Parathyroid adenoma (tissue), 2 donors: Measurements from ENCODE around the gene GSN.

Experiments used
- H2AFZ ChIP-seq: fragments of 300-600 bp; sonication (generic); one replicate; pipeline ENCODE4 v1.7.0; 2017; ENCODE audit warnings: antibody characterized with exemption, mild to moderate bottlenecking
- H3K27ac ChIP-seq: fragments of 300-600 bp; sonication (generic); one replicate; pipeline ENCODE4 v1.7.0; 2017
- H3K27me3 ChIP-seq: fragments of 300-600 bp; sonication (generic); one replicate; pipeline ENCODE4 v1.7.0; 2017; ENCODE audit warnings: low read length; ENCODE audit not compliant: control insufficient read depth, insufficient read depth
- H3K36me3 ChIP-seq: fragments of 300-600 bp; sonication (generic); one replicate; pipeline ENCODE4 v1.7.0; 2017; ENCODE audit warnings: low read length; ENCODE audit not compliant: control insufficient read depth, insufficient read depth
- H3K4me1 ChIP-seq: fragments of 300-600 bp; sonication (generic); one replicate; pipeline ENCODE4 v1.7.0; 2017; ENCODE audit warnings: control low read depth
- H3K4me2 ChIP-seq: fragments of 300-600 bp; sonication (generic); one replicate; pipeline ENCODE4 v1.7.0; 2017; ENCODE audit warnings: low read length
- H3K4me3 ChIP-seq: fragments of 300-600 bp; sonication (generic); one replicate; pipeline ENCODE4 v1.7.0; 2017; ENCODE audit warnings: low read depth, low read length
- H3K79me2 ChIP-seq: fragments of 300-600 bp; sonication (generic); one replicate; pipeline ENCODE4 v1.7.0; 2017; ENCODE audit warnings: control low read depth
- H3K9ac ChIP-seq: fragments of 300-600 bp; sonication (generic); one replicate; pipeline ENCODE4 v1.7.0; 2017; ENCODE audit warnings: mild to moderate bottlenecking
- H3K9me3 ChIP-seq: fragments of 300-600 bp; sonication (generic); one replicate; pipeline ENCODE4 v1.7.0; 2017; ENCODE audit warnings: low read length; ENCODE audit not compliant: control insufficient read depth
- CTCF ChIP-seq: fragments of 300-600 bp; sonication (generic); IDR thresholded peaks from one replicate; pipeline ENCODE4 v1.7.0; 2017; ENCODE audit warnings: antibody characterized with exemption, mild to moderate bottlenecking
- donor health status: primary hyperparathyroidism.

The GSN gene

GRCh38 chr9:121285835-121286687 lies 18.1 kb downstream of the GSN start:
- no peak overlapping the region for H3K4me3 ChIP-seq
- peak overlapping the region; percentile 72 for H3K27ac ChIP-seq
- H3K79me2 ChIP-seq, result no peaks in the 10 kb centered on the region
- TF ChIP-seq CTCF, result no peak
- H3K9ac ChIP-seq, result no peak overlapping the region
- H3K36me3 ChIP-seq, result no peaks in the 10 kb centered on the region
- no peaks in the 10 kb centered on the region for H3K9me3 ChIP-seq
- H3K27me3 ChIP-seq, result no peaks in the 10 kb centered on the region
- H3K4me2 ChIP-seq, result peak overlapping the region; percentile 28
- H3K4me1 ChIP-seq, result peaks cover 12% of the 10 kb centered on the region
- no peak overlapping the region for H2AFZ ChIP-seq

- no peak for TF ChIP-seq CTCF
- H3K4me2 ChIP-seq, result no peak overlapping the region
- H3K9me3 ChIP-seq, result no peaks in the 10 kb centered on the region
- peak overlapping the region; percentile 72 for H3K27ac ChIP-seq
- no peaks in the 10 kb centered on the region for H3K27me3 ChIP-seq
- H3K36me3 ChIP-seq, result no peaks in the 10 kb centered on the region
- H3K4me3 ChIP-seq, result no peak overlapping the region
- no peak overlapping the region for H2AFZ ChIP-seq
- peaks cover 9% of the 10 kb centered on the region for H3K4me1 ChIP-seq
- H3K9ac ChIP-seq, result no peak overlapping the region
- no peaks in the 10 kb centered on the region for H3K79me2 ChIP-seq
Observed at GRCh38 chr9:121286688-121286972, 18.7 kb downstream of the GSN start.

- H3K4me3 ChIP-seq, result no peak overlapping the region
- no peaks in the 10 kb centered on the region for H3K36me3 ChIP-seq
- H3K79me2 ChIP-seq, result no peaks in the 10 kb centered on the region
- no peaks in the 10 kb centered on the region for H3K27me3 ChIP-seq
- TF ChIP-seq CTCF, result no peak
- peak overlapping the region; percentile 33 for H2AFZ ChIP-seq
- peak overlapping the region; percentile 72 for H3K27ac ChIP-seq
- no peak overlapping the region for H3K4me2 ChIP-seq
- H3K9me3 ChIP-seq, result no peaks in the 10 kb centered on the region
- H3K9ac ChIP-seq, result no peak overlapping the region
- H3K4me1 ChIP-seq, result peaks cover 6% of the 10 kb centered on the region
Observed at GRCh38 chr9:121286973-121287741, 19.2 kb downstream of the GSN start.

GRCh38 chr9:121288673-121289025 lies 20.7 kb downstream of the GSN start:
- Histone ChIP-seq H3K27ac (peak overlapping the region; percentile 59), H3K9me3 (no peaks in the 10 kb centered on the region), H3K27me3 (no peaks in the 10 kb centered on the region), H3K4me1 (peaks cover 6% of the 10 kb centered on the region), H3K4me3 (no peak overlapping the region), H3K79me2 (no peaks in the 10 kb centered on the region), H2AFZ (no peak overlapping the region), H3K36me3 (no peaks in the 10 kb centered on the region), H3K4me2 (no peak overlapping the region), H3K9ac (no peak overlapping the region)
- no peak for TF ChIP-seq CTCF
